GM21529 (cell line): ENCODE results near the gene ALG5.

Source experiments
- ATAC-seq: cut with Tn5 transposase; IDR thresholded peaks from one replicate; pipeline ENCODE4 v1.9.1; 2021; ENCODE audit not compliant: unreplicated experiment

ALG5 gene

GRCh38 chr13:36917311-36917710 is 81.8 kb downstream of the ALG5 start:
- ATAC-seq = no peak

GRCh38 chr13:36915896-36916640 is 83.1 kb downstream of the ALG5 start:
- ATAC-seq = no peak

GRCh38 chr13:36915106-36915505 is 84.0 kb downstream of the ALG5 start:
- ATAC-seq = no peak

- ATAC-seq = no peak
Observed at GRCh38 chr13:36914648-36915047, 84.5 kb downstream of the ALG5 start.

- no peak for ATAC-seq
Observed at GRCh38 chr13:36913463-36913862, 85.7 kb downstream of the ALG5 start.

- ATAC-seq = no peak
Observed at GRCh38 chr13:36912973-36913372, 86.2 kb downstream of the ALG5 start.

GRCh38 chr13:36912369-36912768 is 86.8 kb downstream of the ALG5 start:
- no peak for ATAC-seq

GRCh38 chr13:36910545-36910944 is 88.6 kb downstream of the ALG5 start:
- ATAC-seq = no peak

- ATAC-seq = no peak
Observed at GRCh38 chr13:36907821-36908220, 91.3 kb downstream of the ALG5 start.

GRCh38 chr13:36907266-36907665 is 91.9 kb downstream of the ALG5 start:
- ATAC-seq = no peak

- no peak for ATAC-seq
Observed at GRCh38 chr13:36905944-36906343, 93.2 kb downstream of the ALG5 start.

- no peak for ATAC-seq
Observed at GRCh38 chr13:36903925-36904595, 95.1 kb downstream of the ALG5 start.
